D721Med (cell line): ENCODE data around the gene CDK3.

Experiments used
- DNase-seq: peaks from one replicate; pipeline ENCODE4 v3.0.0; 2011; ENCODE audit warnings: low spot score; ENCODE audit not compliant: insufficient read length
- FAIRE-seq: peaks from 2 replicates; lab custom pipeline; 2011; peaks lifted over from hg19 to GRCh38; lab: Jason Lieb, UNC
- CTCF ChIP-seq: IDR thresholded peaks from 2 replicates; pipeline ENCODE4 v1.5.1; 2012; ENCODE audit warnings: mild to moderate bottlenecking, control low read depth; ENCODE audit not compliant: insufficient read depth; ENCODE audit errors: missing control alignments

CDK3 gene

GRCh38 chr17:76046064-76046463 lies 45.4 kb downstream of the CDK3 start:
- FAIRE-seq = no peak
- TF ChIP-seq CTCF = no peak

GRCh38 chr17:76048025-76048605 lies 47.5 kb downstream of the CDK3 start:
- TF ChIP-seq CTCF = no peak
- FAIRE-seq (no peak), DNase-seq (no peak)

More at GRCh38 chr17:76046064-76046463, 45.4 kb downstream of the CDK3 start:
- DNase-seq = no peak

- FAIRE-seq (no peak), DNase-seq (no peak)
- TF ChIP-seq CTCF = no peak
Measured at GRCh38 chr17:76048711-76049110, 48.1 kb downstream of the CDK3 start.

GRCh38 chr17:76049239-76049638 lies 48.6 kb downstream of the CDK3 start:
- no peak for TF ChIP-seq CTCF
- FAIRE-seq (no peak), DNase-seq (no peak)

- TF ChIP-seq CTCF = no peak
- no peak for FAIRE-seq
- DNase-seq = no peak
Measured at GRCh38 chr17:76049836-76050537, 49.3 kb downstream of the CDK3 start.

GRCh38 chr17:76050538-76051467 lies 50.1 kb downstream of the CDK3 start:
- no peak for DNase-seq
- TF ChIP-seq CTCF = no peak
- no peak for FAIRE-seq

GRCh38 chr17:76051561-76051960 lies 50.9 kb downstream of the CDK3 start:
- TF ChIP-seq CTCF = no peak
- no peak for FAIRE-seq
- no peak for DNase-seq
